GM18867 (cell line): ENCODE results near the gene LRMDA.

Source experiments
- ATAC-seq: cut with Tn5 transposase; IDR thresholded peaks from one replicate; pipeline ENCODE4 v1.9.1; 2021; ENCODE audit warnings: mild to moderate bottlenecking, moderate library complexity; ENCODE audit not compliant: unreplicated experiment

LRMDA gene

GRCh38 chr10:75401569-75402485, 29.6 kb upstream of the LRMDA start, which contains the start of gene ZNF503:
Gene ZNF503 (minus strand): TSS chr10:75401764. CDS start chr10:75401419, 345 bp downstream.
- ATAC-seq, result peak; percentile 53

- ATAC-seq, result no peak
Observed at GRCh38 chr10:75402486-75403143, 28.8 kb upstream of the LRMDA start.

GRCh38 chr10:75403144-75403938, 28.1 kb upstream of the LRMDA start:
- no peak for ATAC-seq

GRCh38 chr10:75403939-75404814, 27.2 kb upstream of the LRMDA start:
- no peak for ATAC-seq

GRCh38 chr10:75404815-75405597, 26.4 kb upstream of the LRMDA start:
- no peak for ATAC-seq

GRCh38 chr10:75405598-75406461, 25.6 kb upstream of the LRMDA start:
- ATAC-seq, result no peak

GRCh38 chr10:75406462-75407223, 24.8 kb upstream of the LRMDA start:
- no peak for ATAC-seq

GRCh38 chr10:75407224-75407712, 24.2 kb upstream of the LRMDA start:
- ATAC-seq, result no peak

GRCh38 chr10:75407713-75408508, 23.5 kb upstream of the LRMDA start:
- ATAC-seq, result no peak

- ATAC-seq, result no peak
Observed at GRCh38 chr10:75408509-75408875, 22.9 kb upstream of the LRMDA start.

GRCh38 chr10:75408911-75409885, 22.2 kb upstream of the LRMDA start:
- ATAC-seq, result peak; percentile 74

- no peak for ATAC-seq
Observed at GRCh38 chr10:75410132-75411005, 21.1 kb upstream of the LRMDA start.

GRCh38 chr10:75414527-75414926, 16.9 kb upstream of the LRMDA start:
- no peak for ATAC-seq

- no peak for ATAC-seq
Observed at GRCh38 chr10:75417522-75417927, 13.9 kb upstream of the LRMDA start.

- ATAC-seq, result no peak
Observed at GRCh38 chr10:75418293-75418692, 13.1 kb upstream of the LRMDA start.
